Kidney tubule cell (primary cell): ENCODE data around the gene NLRC3.

Source experiments
- DNase-seq: peaks from one replicate; pipeline ENCODE4 v3.0.0-alpha.2; 2018; ENCODE audit warnings: low spot score

Gene NLRC3

GRCh38 chr16:3598236-3598635, 21.0 kb upstream of the NLRC3 start:
- DNase-seq = no peak

DNA sequence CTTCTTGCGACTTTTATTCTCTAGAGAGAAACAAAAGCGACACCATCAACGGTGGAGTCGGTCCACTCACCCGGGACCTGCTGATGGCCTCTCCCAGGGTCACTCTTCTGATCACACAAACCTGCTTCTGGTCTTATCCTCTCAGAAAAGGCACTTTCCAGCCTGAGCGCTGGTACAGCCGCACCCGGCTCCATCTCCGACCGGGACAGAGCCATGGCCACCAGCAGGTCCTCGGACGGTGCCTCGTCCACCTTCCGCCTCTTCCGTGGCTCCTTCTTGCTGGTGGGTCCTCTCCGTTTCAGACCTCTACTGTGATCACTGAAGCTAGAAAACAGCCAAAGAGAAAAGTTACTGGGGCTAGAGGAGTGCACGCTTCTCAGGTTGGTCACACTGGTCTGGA, 20.5 kb upstream of the NLRC3 start:
- no peak for DNase-seq

DNA sequence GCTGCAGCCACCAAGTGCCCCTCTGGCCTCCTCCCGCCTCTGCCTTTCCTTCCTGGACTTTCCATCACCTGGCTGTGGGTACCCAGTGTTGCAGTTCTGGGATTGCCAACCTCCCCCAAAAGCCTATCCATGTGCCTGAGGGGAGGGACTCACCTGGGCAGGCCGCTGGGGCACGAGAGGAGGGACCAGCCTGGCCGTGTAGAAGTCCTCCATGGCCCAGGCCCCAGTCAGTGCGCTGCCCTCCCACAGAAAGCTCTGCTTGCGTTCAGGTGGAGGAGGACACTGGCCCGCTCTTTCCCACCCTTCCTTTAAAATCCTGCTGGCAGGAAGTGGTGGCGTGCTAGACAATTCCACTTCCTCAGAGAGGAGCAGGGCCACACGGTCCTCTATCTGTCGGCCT, 20.0 kb upstream of the NLRC3 start:
- no peak for DNase-seq

DNA sequence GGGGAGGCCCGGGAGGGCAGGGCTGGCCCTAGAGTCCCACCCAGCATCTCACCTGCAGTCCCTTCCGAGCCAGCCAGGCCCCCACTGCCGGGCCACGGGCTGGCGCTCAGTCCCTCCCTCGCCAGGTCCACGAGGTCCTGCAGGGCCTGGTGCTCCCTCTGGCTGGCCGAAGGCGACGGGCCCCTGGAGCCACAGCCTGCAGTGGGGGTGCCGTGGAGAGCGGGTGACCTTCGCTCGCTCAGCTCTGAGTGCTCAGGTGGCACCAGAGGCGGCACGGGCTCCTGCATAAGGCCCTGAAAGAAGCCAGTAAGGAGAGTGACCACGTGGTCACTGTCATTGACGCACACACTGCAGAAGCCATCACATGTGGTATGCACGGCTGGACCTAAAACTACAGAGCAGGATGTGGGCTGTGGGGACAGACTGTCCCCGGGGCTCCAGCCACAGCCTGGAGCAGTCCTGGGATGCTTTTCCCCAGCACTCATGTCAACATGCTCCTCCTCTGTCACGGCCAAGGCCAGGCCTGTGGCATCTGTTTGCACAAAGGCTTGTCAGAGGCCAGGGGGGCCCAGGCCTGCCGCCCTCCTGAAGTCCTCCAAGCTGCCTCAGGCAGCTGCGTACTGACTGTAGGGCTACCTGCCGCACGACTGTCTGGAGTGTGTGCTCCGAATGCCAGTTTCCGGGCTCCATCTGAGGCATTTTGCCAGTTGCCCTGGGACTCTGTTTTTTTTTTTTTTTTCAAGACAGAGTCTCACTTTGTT, 19.1 kb upstream of the NLRC3 start:
- DNase-seq = no peak

DNA sequence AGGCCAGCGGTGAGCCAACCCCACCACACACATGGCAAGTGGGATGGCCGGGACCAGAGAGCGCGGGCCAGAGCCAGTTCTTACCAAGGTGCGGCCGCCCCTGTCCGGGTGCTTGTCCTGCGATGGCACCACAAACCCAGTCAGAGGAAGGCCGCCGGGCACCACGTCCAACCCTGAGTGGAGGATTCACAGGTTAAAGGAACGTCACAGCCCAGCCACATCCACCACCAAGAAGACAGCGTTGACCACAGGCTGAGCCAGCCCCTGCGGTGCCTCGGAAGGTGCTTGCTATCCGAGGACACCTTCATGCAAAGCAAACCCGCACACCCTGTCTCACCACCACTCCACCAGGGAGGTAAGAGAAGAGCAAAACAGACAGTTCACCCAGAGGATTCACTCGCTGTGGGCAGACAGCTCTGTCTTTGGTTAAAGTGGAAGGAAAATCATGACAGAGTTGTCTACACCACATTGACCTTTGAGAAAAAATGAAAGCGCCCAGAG, 18.4 kb upstream of the NLRC3 start:
- no peak for DNase-seq

GRCh38 chr16:3595110-3595486, 17.9 kb upstream of the NLRC3 start:
- no peak for DNase-seq

DNA sequence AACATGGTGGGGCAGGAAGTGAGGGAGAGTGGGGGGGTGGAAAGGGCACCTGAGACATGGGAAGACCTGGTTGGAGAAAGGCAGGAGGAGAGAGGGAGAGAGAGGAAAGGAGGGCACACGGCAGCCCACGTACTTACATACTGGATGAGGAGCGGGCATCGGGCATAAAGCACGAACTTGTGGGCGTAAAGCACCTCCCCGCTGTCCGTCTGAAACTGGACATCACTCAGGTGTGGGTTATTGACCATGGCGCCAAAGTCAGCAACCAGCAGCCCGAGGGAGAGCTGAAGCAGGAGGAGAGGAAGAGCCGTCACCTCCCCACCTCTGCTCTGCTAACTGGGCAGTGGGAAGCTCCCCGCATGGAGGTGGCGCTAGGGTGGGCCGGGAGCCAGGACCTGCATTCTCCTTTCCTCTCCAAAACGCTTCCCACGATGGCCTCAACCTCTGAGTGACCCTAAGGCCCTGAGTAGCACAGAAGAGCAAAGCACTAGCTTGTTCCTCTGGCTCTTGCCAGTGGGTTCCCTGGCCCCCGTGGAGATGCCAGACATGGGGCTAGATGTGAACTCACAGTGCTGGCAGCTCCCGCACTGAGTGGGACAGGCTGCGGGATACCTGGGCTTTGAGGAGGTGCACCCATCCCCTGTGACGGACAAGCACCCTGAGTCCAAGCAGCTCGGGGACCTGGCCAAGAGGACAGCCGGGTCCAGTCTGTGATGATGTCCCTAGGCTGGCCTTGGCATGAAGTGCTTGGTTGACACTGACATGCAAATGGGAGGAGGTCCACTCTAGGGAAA, 17.3 kb upstream of the NLRC3 start:
- no peak for DNase-seq

- DNase-seq = no peak
Observed at GRCh38 chr16:3592559-3592958, 15.4 kb upstream of the NLRC3 start.

DNA sequence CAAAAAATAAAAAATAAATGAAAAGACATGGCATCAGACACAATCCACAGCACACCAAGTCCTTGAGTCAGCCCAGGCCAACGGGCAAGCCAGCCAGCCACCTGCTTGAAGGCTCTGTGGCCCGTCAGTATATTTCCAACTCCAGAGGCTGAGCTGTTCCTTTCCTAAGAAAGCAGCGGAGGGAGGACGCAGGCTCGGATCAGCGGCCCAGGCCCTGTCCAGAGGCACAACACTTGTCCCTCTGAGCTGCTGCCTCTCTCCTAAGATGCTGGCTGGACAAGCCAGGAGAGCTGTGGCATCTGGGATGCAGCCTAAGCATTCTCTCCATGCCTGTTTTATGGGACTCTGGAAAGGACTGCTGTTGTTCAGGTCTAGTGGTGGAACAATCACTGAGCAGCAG, 14.8 kb upstream of the NLRC3 start:
- DNase-seq = no peak

DNA sequence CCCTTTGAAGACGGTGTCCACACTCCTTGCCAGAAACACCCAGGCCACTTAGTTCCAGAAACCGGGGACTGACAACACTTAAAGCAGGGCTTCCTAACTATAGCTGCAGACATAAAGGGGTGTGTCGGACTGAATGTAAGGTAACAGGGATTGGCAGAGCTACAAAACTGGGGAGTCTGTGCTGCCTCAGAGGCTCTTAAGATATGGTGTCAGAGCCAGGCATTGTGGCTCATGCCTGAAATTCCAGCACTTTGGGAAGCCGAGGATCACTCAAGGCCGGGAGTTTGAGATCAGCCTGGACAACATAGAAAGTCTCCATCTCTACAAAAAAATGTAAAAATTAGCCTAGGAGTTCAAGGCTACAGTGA, 14.2 kb upstream of the NLRC3 start:
- no peak for DNase-seq

DNA sequence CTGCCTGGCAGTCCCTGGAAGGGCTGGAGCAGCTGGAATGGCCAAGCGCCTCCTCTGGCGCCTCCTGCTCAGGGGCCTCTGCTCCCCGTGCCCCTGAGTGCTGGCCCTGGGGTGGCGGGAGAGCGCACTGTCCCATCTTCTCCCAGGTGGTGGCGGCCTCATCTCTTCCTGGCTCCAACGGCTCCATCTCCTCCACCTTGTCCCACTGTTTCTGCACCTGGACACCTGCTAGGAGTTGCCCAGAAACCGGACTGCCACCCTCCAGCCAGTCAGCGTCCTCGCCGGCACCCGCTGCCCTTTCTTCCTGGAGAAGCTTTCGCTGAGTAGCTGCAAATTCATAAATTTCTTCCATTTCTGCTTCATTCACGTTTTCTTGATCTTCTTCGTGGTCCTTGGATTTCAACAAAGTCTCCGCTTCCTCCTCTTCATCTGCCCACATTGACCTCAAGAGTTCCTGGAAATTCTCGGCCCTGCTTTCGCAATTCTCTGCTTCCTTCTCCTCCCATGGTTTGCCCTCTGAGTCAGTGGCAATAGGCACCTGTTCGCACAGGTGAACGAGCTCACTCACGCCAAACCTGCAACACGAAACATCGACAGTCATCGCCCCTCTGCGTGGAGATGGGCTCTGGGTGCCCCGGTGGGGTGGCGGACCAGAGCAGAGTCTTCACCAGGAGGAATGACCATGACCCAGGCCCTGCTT, 13.7 kb upstream of the NLRC3 start:
- no peak for DNase-seq

GRCh38 chr16:3589991-3590701, 12.9 kb upstream of the NLRC3 start:
- no peak for DNase-seq

DNA sequence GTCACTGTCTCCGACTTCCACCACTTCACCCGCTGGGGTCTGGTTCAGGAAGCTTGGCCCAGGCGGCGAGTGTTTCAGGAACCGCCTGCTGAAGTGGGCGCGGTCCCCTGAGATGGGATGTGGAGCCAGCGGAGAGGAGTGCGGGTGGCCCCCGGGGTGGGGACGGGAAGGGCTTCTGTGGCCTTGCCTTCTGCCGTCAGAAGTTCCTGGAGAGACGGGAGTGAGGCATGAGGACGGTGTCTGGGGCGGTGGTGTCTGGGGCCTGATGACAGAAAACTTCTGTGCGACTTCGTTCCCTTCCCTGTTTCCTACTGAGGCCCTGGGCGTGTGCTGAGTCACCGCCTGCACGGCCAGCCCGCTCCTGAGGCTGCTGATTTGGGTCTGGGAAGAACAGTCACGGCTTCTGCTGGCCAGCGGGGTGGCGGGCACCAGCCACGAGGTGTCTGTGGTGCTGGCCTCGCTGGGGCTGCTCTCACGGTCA, 12.3 kb upstream of the NLRC3 start:
- DNase-seq = no peak

DNA sequence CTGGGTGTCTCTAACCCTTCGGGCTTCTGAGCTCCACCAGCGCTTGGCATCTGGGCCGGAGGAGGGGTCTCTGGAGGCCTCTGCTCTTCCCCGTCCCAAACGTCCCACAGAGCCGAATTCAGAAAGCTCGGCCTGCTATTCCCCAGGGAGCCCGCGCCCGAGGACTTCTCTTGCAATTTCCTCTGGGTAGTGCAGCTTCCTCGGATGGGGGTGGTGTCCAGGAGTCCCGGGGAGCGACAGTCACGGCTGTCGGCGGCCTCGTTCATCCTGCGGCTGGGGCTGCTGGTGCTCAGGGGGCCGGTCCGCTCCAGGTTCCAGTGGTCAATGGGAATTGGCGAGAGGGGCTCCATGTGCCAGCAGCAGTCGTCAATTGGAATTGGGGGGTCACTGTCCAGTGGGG, 11.8 kb upstream of the NLRC3 start:
- DNase-seq = no peak

GRCh38 chr16:3587547-3588110, 10.4 kb upstream of the NLRC3 start:
- DNase-seq = no peak

DNA sequence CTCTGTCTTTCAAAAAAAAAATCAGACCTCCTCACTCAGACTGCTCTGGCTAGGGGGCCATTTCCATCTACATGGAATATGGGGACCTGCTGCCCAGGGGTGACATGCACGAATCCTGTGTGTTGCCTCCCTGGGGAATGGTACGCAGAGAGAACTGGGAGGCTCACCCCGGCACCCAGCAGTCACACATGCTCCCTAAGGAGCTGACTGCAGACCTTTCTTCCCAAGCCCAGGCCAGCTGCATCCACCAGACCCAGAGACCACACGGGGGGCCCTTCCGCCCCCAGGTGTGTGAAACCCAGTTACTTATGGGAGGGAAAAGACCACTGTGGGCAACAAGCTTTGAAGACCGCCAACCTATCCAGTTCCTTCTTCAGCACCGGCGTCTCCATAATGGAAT, 7.2 kb upstream of the NLRC3 start:
- no peak for DNase-seq

DNA sequence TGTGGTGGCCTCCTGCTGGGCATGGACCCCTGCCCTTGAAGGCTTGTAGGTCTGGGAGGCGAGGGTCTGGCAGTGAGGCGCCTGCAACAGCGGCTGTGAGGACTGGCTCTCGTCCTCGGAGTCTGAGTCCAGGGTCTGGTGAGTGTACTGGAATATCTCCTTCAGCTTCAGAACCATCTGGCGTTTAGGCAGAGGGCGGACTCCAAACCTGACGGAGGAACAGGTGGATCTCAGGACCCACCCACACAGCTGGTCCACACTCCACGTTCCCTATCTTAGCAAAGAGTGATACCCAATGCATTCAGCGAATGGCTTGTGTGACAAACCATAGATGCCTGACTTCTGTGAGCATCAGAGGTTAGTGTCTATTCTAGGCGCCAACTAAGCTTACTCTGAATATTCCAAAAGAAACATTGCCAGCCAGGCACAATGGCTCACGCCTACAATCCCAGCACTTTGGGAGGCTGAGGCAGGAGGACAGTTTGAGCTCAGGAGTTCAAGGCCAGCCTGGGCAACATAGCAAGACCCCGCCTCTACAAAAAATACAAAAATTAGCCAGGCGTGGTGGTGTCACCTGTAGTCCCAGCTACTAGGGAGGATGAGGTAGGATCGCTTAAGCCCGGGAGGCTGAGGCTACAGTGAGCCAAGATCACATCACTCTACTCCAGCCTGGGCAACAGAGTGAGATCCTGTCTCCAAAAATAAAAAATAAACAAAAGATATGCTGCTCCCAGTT, 6.3 kb upstream of the NLRC3 start:
- DNase-seq = no peak

GRCh38 chr16:3582276-3583165, 5.3 kb upstream of the NLRC3 start:
- no peak for DNase-seq

- DNase-seq = no peak
Observed at GRCh38 chr16:3581392-3581791, 4.2 kb upstream of the NLRC3 start.

DNA sequence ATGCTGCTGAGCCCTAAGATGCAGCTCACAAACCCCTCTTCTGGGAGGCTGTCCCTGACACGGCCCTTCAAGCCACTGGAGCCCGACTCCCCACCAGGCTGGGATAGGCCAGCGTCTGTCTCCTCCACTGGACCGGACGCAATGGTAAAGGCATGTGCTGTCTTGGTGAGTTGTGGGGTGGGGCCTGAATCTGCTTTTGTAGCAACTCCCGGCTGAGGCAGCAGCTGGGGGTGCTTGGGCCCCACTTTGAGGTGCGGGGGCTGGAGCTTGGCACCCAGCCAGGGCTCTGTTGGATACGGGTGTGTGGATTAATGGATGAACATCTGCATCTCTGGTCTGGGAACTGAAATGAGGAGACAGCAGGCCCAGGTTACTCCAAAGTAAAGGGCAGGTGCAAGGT, 3.5 kb upstream of the NLRC3 start:
- no peak for DNase-seq
